Measurements from ENCODE around the gene TYW1B.

- TF ChIP-seq CTCF (IDR thresholded peaks at IDR 0.05; ENCODE audit: insufficient read depth, low read length) (no peak), REST (IDR thresholded peaks at IDR 0.05; ENCODE audit: insufficient replicate concordance, low read depth) (no peak)
Observed at GRCh38 chr7:72805526-72806494, 22.2 kb downstream of the TYW1B start.

Data from HL-60 (cell line).